GM21526 (cell line): Measurements from ENCODE around the gene LRP1-AS.

Experiments
- ATAC-seq: cut with Tn5 transposase; IDR thresholded peaks from one replicate; pipeline ENCODE4 v1.9.1; 2021; ENCODE audit warnings: moderate library complexity; ENCODE audit not compliant: unreplicated experiment, low FRiP score

Gene LRP1-AS

GRCh38 chr12:57146961-57147944, at the start of gene LRP1-AS:
Gene LRP1-AS, minus strand, starts transcription at chr12:57147619.
- ATAC-seq = no peak

GRCh38 chr12:57196956-57197355, 49.5 kb upstream of the LRP1-AS start:
- ATAC-seq = no peak

- ATAC-seq = no peak
Observed at GRCh38 chr12:57196439-57196838, 49.0 kb upstream of the LRP1-AS start.

GRCh38 chr12:57195611-57196371, 48.4 kb upstream of the LRP1-AS start:
- no peak for ATAC-seq

- no peak for ATAC-seq
Observed at GRCh38 chr12:57195186-57195585, 47.8 kb upstream of the LRP1-AS start.

- ATAC-seq = no peak
Observed at GRCh38 chr12:57194253-57194652, 46.8 kb upstream of the LRP1-AS start.

GRCh38 chr12:57193706-57194245, 46.4 kb upstream of the LRP1-AS start:
- no peak for ATAC-seq

GRCh38 chr12:57192920-57193319, 45.5 kb upstream of the LRP1-AS start:
- no peak for ATAC-seq

- no peak for ATAC-seq
Observed at GRCh38 chr12:57191410-57191809, 44.0 kb upstream of the LRP1-AS start.

- no peak for ATAC-seq
Observed at GRCh38 chr12:57190821-57191220, 43.4 kb upstream of the LRP1-AS start.

GRCh38 chr12:57190037-57190436, 42.6 kb upstream of the LRP1-AS start:
- ATAC-seq = no peak

- ATAC-seq = no peak
Observed at GRCh38 chr12:57188090-57188425, 40.6 kb upstream of the LRP1-AS start.

- no peak for ATAC-seq
Observed at GRCh38 chr12:57187222-57188089, 40.0 kb upstream of the LRP1-AS start.

GRCh38 chr12:57185906-57186508, 38.6 kb upstream of the LRP1-AS start:
- no peak for ATAC-seq

- no peak for ATAC-seq
Observed at GRCh38 chr12:57185403-57185802, 38.0 kb upstream of the LRP1-AS start.

GRCh38 chr12:57183939-57184725, 36.7 kb upstream of the LRP1-AS start:
- no peak for ATAC-seq

- no peak for ATAC-seq
Observed at GRCh38 chr12:57182918-57183575, 35.6 kb upstream of the LRP1-AS start.

- ATAC-seq = no peak
Observed at GRCh38 chr12:57181561-57182155, 34.2 kb upstream of the LRP1-AS start.
